SK-N-SH (cell line): ENCODE data around the gene GLT6D1. TPM values are rescaled to one million over a fixed set of nuclear protein-coding genes. Genes with fewer than 3 reads are reported as not detected.

ENCODE experiments used
- CTCF ChIA-PET: fragments of 300-600, 350-600 bp; formaldehyde crosslinking; extraction: SDS; loops from one replicate; lab custom pipeline; 2021; lab: Yijun Ruan, JAX
- POLR2A ChIA-PET: fragments of 350-600 bp; sonication (Branson Sonifier 250); formaldehyde crosslinking; extraction: SDS; loops from one replicate; lab custom pipeline; 2020; ENCODE audit warnings: antibody characterized with exemption, inconsistent platforms; lab: Yijun Ruan, JAX
- DNase-seq: peaks from one replicate; pipeline ENCODE4 v3.0.0; 2012
- H2AFZ ChIP-seq: fragments of 200-600 bp; sonication (generic); 2 replicates; pipeline ENCODE4 v1.8.1; 2016; ENCODE audit warnings: antibody characterized with exemption, mild to moderate bottlenecking, low read depth
- H3F3A ChIP-seq: fragments of 200-600 bp; sonication (generic); replicated peaks from 2 replicates; pipeline ENCODE3; 2016; ENCODE audit warnings: antibody characterized with exemption, mild to moderate bottlenecking; ENCODE audit not compliant: insufficient read depth
- H3K27ac ChIP-seq, 2 experiments: fragments of 200-500 bp in 1 of 2; fragments of 200-600 bp in 1 of 2; sonication (Bioruptor generic) in 1 of 2; sonication (generic), shearing (Covaris generic) in 1 of 2; 2 replicates each; pipeline versions ENCODE4 v1.5.1 to v1.6.1; 2014 to 2016; ENCODE audit warnings: low read depth in 2 of 2, inconsistent platforms in 1 of 2, low read length in 1 of 2, mild to moderate bottlenecking in 1 of 2, mixed read lengths in 1 of 2
- H3K27me3 ChIP-seq: fragments of 200-600 bp; sonication (generic), shearing (Covaris generic); 2 replicates; pipeline ENCODE4 v1.6.1; 2016; ENCODE audit warnings: mixed run types; ENCODE audit not compliant: insufficient read depth
- H3K36me3 ChIP-seq, 2 experiments: fragments of 200-500 bp in 1 of 2; fragments of 200-600 bp in 1 of 2; sonication (Bioruptor generic) in 1 of 2; sonication (generic) in 1 of 2; replicated peaks in 1 of 2; 2 replicates each; pipeline versions ENCODE3 to v1.5.1; 2014 to 2016; ENCODE audit warnings: low read length in 1 of 2, mild to moderate bottlenecking in 1 of 2; ENCODE audit not compliant: insufficient read depth in 2 of 2, control insufficient read depth in 1 of 2
- H3K4me1 ChIP-seq, 2 experiments: fragments of 200-500 bp in 1 of 2; fragments of 200-600 bp in 1 of 2; sonication (Bioruptor generic) in 1 of 2; sonication (generic), shearing (Covaris generic) in 1 of 2; 2 replicates each; pipeline versions ENCODE4 v1.5.1 to v1.6.1; 2014 to 2016; ENCODE audit warnings: low read depth in 1 of 2, low read length in 1 of 2, mixed run types in 1 of 2; ENCODE audit not compliant: insufficient read depth in 2 of 2, control insufficient read depth in 1 of 2
- H3K4me2 ChIP-seq: fragments of 200-600 bp; sonication (generic), shearing (Covaris generic); 2 replicates; pipeline ENCODE4 v1.6.1; 2017; ENCODE audit warnings: mixed run types
- H3K4me3 ChIP-seq, 2 experiments: fragments of 200-500 bp in 1 of 2; fragments of 200-600 bp in 1 of 2; sonication (Bioruptor generic) in 1 of 2; sonication (generic), shearing (Covaris generic) in 1 of 2; 2 replicates each; pipeline versions ENCODE4 v1.5.1 to v1.8.1; 2014 to 2016; ENCODE audit warnings: low read depth in 2 of 2, inconsistent platforms in 1 of 2, low read length in 1 of 2, mild to moderate bottlenecking in 1 of 2, mixed read lengths in 1 of 2, moderate library complexity in 1 of 2
- H3K79me2 ChIP-seq: fragments of 200-600 bp; sonication (generic); 2 replicates; pipeline ENCODE4 v1.8.1; 2017; ENCODE audit warnings: mild to moderate bottlenecking; ENCODE audit not compliant: insufficient read depth
- H3K9ac ChIP-seq: fragments of 200-600 bp; sonication (generic); 2 replicates; pipeline ENCODE4 v1.6.1; 2017; ENCODE audit warnings: mixed run types
- H3K9me2 ChIP-seq: fragments of 200-600 bp; sonication (generic); 2 replicates; pipeline ENCODE4 v1.6.1; 2017; ENCODE audit warnings: mixed run types
- H3K9me3 ChIP-seq: fragments of 200-600 bp; sonication (generic); 2 replicates; pipeline ENCODE4 v1.6.1; 2017; ENCODE audit warnings: mixed run types, mild to moderate bottlenecking, moderate library complexity
- H4K20me1 ChIP-seq: fragments of 200-600 bp; sonication (generic); 2 replicates; pipeline ENCODE4 v1.6.1; 2017; ENCODE audit warnings: mild to moderate bottlenecking, mixed run types; ENCODE audit not compliant: insufficient read depth
- CHD2 ChIP-seq: fragments of 150-350 bp; IDR thresholded peaks from 2 replicates; pipeline ENCODE4 v1.6.1; 2018; ENCODE audit warnings: low read length; ENCODE audit not compliant: partially characterized antibody
- CTCF ChIP-seq: fragments of 200-600 bp; sonication (generic); IDR thresholded peaks from 2 replicates; pipeline ENCODE4 v1.6.1; 2017; ENCODE audit warnings: antibody characterized with exemption, mild to moderate bottlenecking, moderate library complexity
- EP300 ChIP-seq, 2 experiments: IDR thresholded peaks; 2 replicates each; pipeline versions ENCODE4 v1.4.0 to v1.6.1; 2012; ENCODE audit warnings: borderline replicate concordance in 1 of 2, low read depth in 1 of 2, low read length in 1 of 2
- EZH2phosphoT487 ChIP-seq: fragments of 200-600 bp; sonication (generic); IDR thresholded peaks from 2 replicates; pipeline ENCODE4 v1.6.1; 2017; ENCODE audit warnings: low read depth, mixed run types, mild to moderate bottlenecking, antibody characterized with exemption, moderate library complexity, borderline replicate concordance
- IRF3 ChIP-seq: fragments of 150-350 bp; IDR thresholded peaks from 2 replicates; pipeline ENCODE4 v1.6.1; 2016; ENCODE audit warnings: mild to moderate bottlenecking, low read depth, low read length
- MEF2A ChIP-seq: IDR thresholded peaks from 2 replicates; pipeline ENCODE4 v1.4.0; 2012; ENCODE audit warnings: low read depth, borderline replicate concordance
- POLR2AphosphoS5 ChIP-seq: IDR thresholded peaks from 2 replicates; pipeline ENCODE4 v1.6.1; 2012; ENCODE audit warnings: low read depth, low read length
- REST ChIP-seq: IDR thresholded peaks from 2 replicates; pipeline ENCODE4 v1.6.1; 2012; ENCODE audit warnings: mild to moderate bottlenecking, low read depth, low read length, moderate library complexity
- TEAD4 ChIP-seq: IDR thresholded peaks from 2 replicates; pipeline ENCODE4 v1.4.0; 2012; ENCODE audit warnings: mild to moderate bottlenecking, borderline replicate concordance; ENCODE audit not compliant: insufficient read depth
- USF2 ChIP-seq: fragments of 150-350 bp; IDR thresholded peaks from 2 replicates; pipeline ENCODE4 v1.6.1; 2017; ENCODE audit warnings: antibody characterized with exemption, low read length, low read depth, borderline replicate concordance
- WGBS: methylation state at CpG from one replicate; pipeline ENCODE4 v1.1.6; 2017; ENCODE audit warnings: low lambda C conversion rate; 5-methylcytosine and 5-hydroxymethylcytosine counted together
- polyA plus RNA-seq, 3 experiments: library from polyadenylated mRNA; depleted of rRNA; stranded (reverse); fragments of >200 nt; gene quantifications; 2 replicates each; pipeline ENCODE4 v1.2.3, GENCODE V29; 2012

The GLT6D1 gene
- polyA plus RNA-seq, 1 of the 3 experiments (the other 2 are of a cell fraction) = not detected

- Histone ChIP-seq H4K20me1 (no peaks in the 10 kb centered on the region), H3K27me3 (no peaks in the 10 kb centered on the region), H3F3A (no peaks in the 10 kb centered on the region), H3K9me3 (no peaks in the 10 kb centered on the region), H3K4me1 (no peaks in the 10 kb centered on the region), H3K4me2 (no peak overlapping the region), H3K9ac (no peak overlapping the region), H3K27ac (no peak overlapping the region), H3K79me2 (no peaks in the 10 kb centered on the region), H3K9me2 (no peaks in the 10 kb centered on the region), H3K36me3 (no peaks in the 10 kb centered on the region), H3K4me3 (no peak overlapping the region), H2AFZ (no peak overlapping the region)
- TF ChIP-seq CHD2 = no peak
- no peak for TF ChIP-seq POLR2AphosphoS5
- TF ChIP-seq REST = no peak
- TF ChIP-seq EP300 (IDR thresholded peaks at IDR 0.05; ENCODE audit: borderline replicate concordance in 1 of 2, low read depth in 1 of 2, low read length in 1 of 2) = no peak
- no peak for TF ChIP-seq IRF3
- no peak for TF ChIP-seq CTCF
- no peak for TF ChIP-seq USF2
- no peak for TF ChIP-seq TEAD4
- TF ChIP-seq EZH2phosphoT487 = no peak
- TF ChIP-seq MEF2A = no peak
- ChIA-PET CTCF (interaction anchor here (0.9 to 1.3 kb wide), 3 partner anchors 8 to 373 kb away, joined by 3 to 4 read pairs (median 3); no protein-coding TSS in a partner anchor), POLR2A (no interaction called here)
- no peak for DNase-seq
- 10% methylated on average over 5 of the region's 5 CpGs for WGBS
These were observed 39.0 kb downstream of the GLT6D1 start for GRCh38 chr9:135600296-135600817.
